Adrenal gland (tissue), 12 donors: ENCODE data around the gene CST7. TPM values are rescaled to one million over a fixed set of nuclear protein-coding genes. Genes with fewer than 3 reads are reported as not detected.
A peak's percentile ranks its signal among the peaks of the same experiment; 100 is the strongest.

Experiments used
- DNase-seq, 7 donors: peaks; one replicate each; pipeline ENCODE4 v3.0.0-alpha.2; 2019 to 2020
- H3K27ac ChIP-seq, 5 donors: fragments of 200-600 bp; sonication (generic) in 4 of 5; 1 replicate in 3 of 5; 2 replicates in 2 of 5; pipeline versions ENCODE4 v1.5.1 to v1.8.0; 2016 to 2020; ENCODE audit warnings: mild to moderate bottlenecking in 1 of 5
- H3K27me3 ChIP-seq: fragments of 200-600 bp; 2 replicates; pipeline ENCODE4 v1.8.0; 2021
- H3K36me3 ChIP-seq, 2 donors: fragments of 200-600 bp; replicated peaks in 1 of 2; 1 replicate in 1 of 2; 2 replicates in 1 of 2; pipeline versions ENCODE4 v1.5.1 to v1.8.0; 2018 to 2022
- H3K4me1 ChIP-seq, 2 donors: fragments of 200-600 bp; replicated peaks in 1 of 2; 1 replicate in 1 of 2; 2 replicates in 1 of 2; pipeline versions ENCODE4 v1.5.1 to v1.8.0; 2018 to 2021
- H3K4me3 ChIP-seq, 4 donors: fragments of 200-600 bp; sonication (generic) in 3 of 4; one replicate each; pipeline ENCODE4 v1.5.1; 2016 to 2018
- H3K9me3 ChIP-seq, 3 donors: fragments of 200-600 bp; sonication (generic) in 1 of 3; replicated peaks in 1 of 3; 1 replicate in 2 of 3; 2 replicates in 1 of 3; pipeline versions ENCODE4 v1.5.1 to v1.8.0; 2016 to 2021
- CTCF ChIP-seq, 6 experiments: fragments of 450-650 bp in 4 of 6; fragments of 200-600 bp in 2 of 6; sonication (generic) in 1 of 6; IDR thresholded peaks; 1 replicate in 5 of 6; 2 replicates in 1 of 6; pipeline versions ENCODE4 v1.5.1 to v1.8.0; 2016 to 2021; ENCODE audit warnings: antibody characterized with exemption in 6 of 6, mild to moderate bottlenecking in 2 of 6, moderate library complexity in 1 of 6
- POLR2A ChIP-seq, 2 donors: fragments of 450-650 bp; IDR thresholded peaks; one replicate each; pipeline ENCODE4 v1.6.1; 2017; ENCODE audit warnings: antibody characterized with exemption in 2 of 2, mild to moderate bottlenecking in 2 of 2, moderate library complexity in 1 of 2
- WGBS, 4 donors: extraction: QIAGEN DNeasy Blood & Tissue Kit in 2 of 4; methylation state at CpG; one replicate each; pipeline versions ENCODE4 v1.1.5 to v1.1.7; 2013 to 2017; 5-methylcytosine and 5-hydroxymethylcytosine counted together
- intact Hi-C, 2 donors: fragments of 100-400 bp; cut with DNase I; formaldehyde crosslinking; loops; one replicate each; pipeline versions ENCODE4 v1.14.1 to v1.15.0; 2022 to 2023
- polyA plus RNA-seq, 3 donors: library from polyadenylated mRNA; stranded (reverse); fragments of 200-250 nt in 2 of 3; fragments of 350-450 nt in 1 of 3; fragmentation: Illumina TruSeq in 1 of 3; extraction: RNeasy Lipid Tissue Mini Kit (QIAGEN cat#74804) in 1 of 3; gene quantifications; one replicate each; pipeline ENCODE4 v1.2.3, GENCODE V29; 2013 to 2014
- total RNA-seq, 9 donors: library from RNA; depleted of rRNA in 4 of 9; stranded (reverse); fragments of >200 nt in 4 of 9; fragments of 120-200 nt in 1 of 9; fragmentation: NEBNext Ultra II Directional in 1 of 9; extraction: Animal tissue kit (Norgen Biotek cat#: 25700) in 1 of 9; gene quantifications; one replicate each; pipeline versions ENCODE4 v1.1.0 to v1.2.4, GENCODE V29; 2013 to 2023
- donor health status: healthy with polysubstance abuse.
- donor health status: Bipolar disorder and iron deficiency.
- donor health status: DM: yes; HTN: yes; CAD: no.
- donor health status: DM: no; HTN: no; CAD: no.
- donor health status: DM: no; HTN: no; CAD: no.
- donor health status: DM: yes; HTN: yes; CAD: no.

Gene CST7
- total and polyA plus RNA-seq, 12 donors: 0.17 to 4.1 (median 0.93) TPM

GRCh38 chr20:24979036-24979960, 30.2 kb downstream of the CST7 start:
- TF ChIP-seq CTCF (IDR thresholded peaks at IDR 0.05) (no peak), POLR2A (IDR thresholded peaks at IDR 0.05) (no peak)
- Histone ChIP-seq H3K9me3 (no peaks in the 10 kb centered on the region), H3K4me3 (no peak overlapping the region), H3K4me1 (peaks cover 6 to 12% of the 10 kb centered on the region in 2 donors), H3K27ac (no peak overlapping the region), H3K36me3 (peaks cover 0 to 27% of the 10 kb centered on the region in 2 donors), H3K27me3 (no peaks in the 10 kb centered on the region)
- DNase-seq: peak in 1 of 7 donors; percentile 14
- 95 to 98% (median 98%) methylated on average over 9 to 15 of the region's 15 CpGs for WGBS, 4 donors
- intact Hi-C loops: loop anchor here in 1 of 2 donors (10.0 kb wide), 1 partner anchor 64 kb away; no protein-coding TSS in a partner anchor

DNA sequence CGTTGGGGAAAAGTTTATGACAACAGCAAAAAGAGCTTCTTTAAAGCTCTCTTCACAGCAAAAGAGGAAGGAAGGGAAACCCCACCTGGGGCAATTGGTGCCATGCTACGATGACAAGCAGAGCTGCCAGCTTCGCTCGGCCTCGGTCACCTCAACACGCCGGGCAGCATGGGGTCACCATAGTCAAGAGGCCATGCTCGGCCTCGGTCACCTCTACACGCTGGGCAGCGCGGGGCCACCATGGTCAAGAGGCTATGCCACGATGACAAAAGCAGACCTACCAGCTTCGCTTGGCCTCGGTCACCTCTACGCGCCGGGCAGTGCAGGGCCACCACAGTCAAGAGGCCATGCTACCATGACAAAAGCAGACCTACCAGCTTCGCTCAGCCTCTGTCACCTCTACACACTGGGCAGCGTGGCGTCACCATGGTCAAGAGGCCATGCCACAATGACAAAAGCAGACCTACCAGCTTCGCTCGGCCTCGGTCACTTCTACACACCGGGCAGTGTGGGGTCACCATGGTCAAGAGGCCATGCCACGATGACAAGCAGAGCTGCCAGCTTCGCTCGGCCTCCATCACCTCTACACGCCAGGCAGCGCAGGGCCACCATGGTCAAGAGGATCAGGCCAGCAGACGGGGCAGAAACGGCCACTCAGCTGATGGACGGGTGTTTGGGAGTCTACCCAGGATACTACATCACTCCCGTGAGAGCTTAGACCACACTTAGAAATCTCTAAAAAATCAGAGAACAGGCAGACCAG, 31.4 kb downstream of the CST7 start:
- WGBS, 4 donors: 87 to 96% (median 95%) methylated on average over 14 to 34 of the region's 34 CpGs
- no peaks in the 10 kb centered on the region for H3K9me3 ChIP-seq
- no peaks in the 10 kb centered on the region for H3K27me3 ChIP-seq
- H3K4me3 ChIP-seq: no peak overlapping the region
- no peak for TF ChIP-seq POLR2A (IDR thresholded peaks at IDR 0.05)
- TF ChIP-seq CTCF (IDR thresholded peaks at IDR 0.05): no peak
- intact Hi-C loops: no loop called here
- no peak overlapping the region for H3K27ac ChIP-seq
- H3K36me3 ChIP-seq: peaks cover 0 to 27% of the 10 kb centered on the region in 2 donors
- H3K4me1 ChIP-seq: peaks cover 6 to 15% of the 10 kb centered on the region in 2 donors
- DNase-seq: peak in 1 of 7 donors; percentile 19

- TF ChIP-seq POLR2A (IDR thresholded peaks at IDR 0.05) (no peak), CTCF (IDR thresholded peaks at IDR 0.05) (no peak)
- DNase-seq: peak in 1 of 7 donors; percentile 7
- intact Hi-C loops: no loop called here
- 69 to 86% (median 77%) methylated on average over 3 to 4 of the region's 4 CpGs for WGBS, 4 donors
- Histone ChIP-seq H3K27me3 (no peaks in the 10 kb centered on the region), H3K36me3 (peaks cover 0 to 27% of the 10 kb centered on the region in 2 donors), H3K27ac (peak overlapping the region in 1 of 5 donors; percentile 31), H3K4me1 (peaks cover 6 to 18% of the 10 kb centered on the region in 2 donors), H3K9me3 (no peaks in the 10 kb centered on the region), H3K4me3 (no peak overlapping the region)
These were observed 32.2 kb downstream of the CST7 start for GRCh38 chr20:24981282-24981681.

DNA sequence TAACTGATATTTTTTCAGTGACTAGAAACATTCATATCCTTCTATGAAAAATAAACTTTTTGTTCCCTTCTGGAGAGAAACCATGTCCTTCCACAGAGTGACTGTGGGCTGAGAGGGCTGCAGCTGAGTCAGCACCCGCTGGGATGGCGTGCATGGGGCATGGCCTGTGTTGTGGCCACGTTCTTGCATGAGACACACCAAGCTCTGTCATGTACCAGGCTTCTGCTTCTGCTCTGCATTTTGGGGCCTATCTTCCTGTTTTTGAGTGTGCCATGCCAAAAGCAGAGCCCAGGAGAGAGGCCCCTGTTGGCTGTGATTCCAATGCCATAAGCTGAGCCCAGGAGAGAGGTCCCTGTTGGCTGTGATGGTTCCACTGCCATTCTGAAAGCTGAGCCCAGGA, 32.7 kb downstream of the CST7 start:
- intact Hi-C loops: no loop called here
- Histone ChIP-seq H3K9me3 (no peaks in the 10 kb centered on the region), H3K4me1 (peaks cover 6 to 18% of the 10 kb centered on the region in 2 donors), H3K4me3 (no peak overlapping the region), H3K27me3 (no peaks in the 10 kb centered on the region), H3K27ac (peak overlapping the region in 2 of 5 donors; percentile 31 to 59), H3K36me3 (peaks cover 0 to 27% of the 10 kb centered on the region in 2 donors)
- TF ChIP-seq CTCF (IDR thresholded peaks at IDR 0.05): no peak
- TF ChIP-seq POLR2A (IDR thresholded peaks at IDR 0.05): no peak
- 70 to 85% (median 77%) methylated on average over 2 to 3 of the region's 3 CpGs for WGBS, 4 donors
- peak in 6 of 7 donors; percentile 43 to 67 (median 52) for DNase-seq
